NOMO-1 treated with dmso at 0.1 percent for 144 hours (cell line): Measurements from ENCODE around the gene HDAC8.
"Not testable (repeated sequence)": the region's sequence is repeated elsewhere in the genome, so short reads cannot be mapped to it uniquely, and the experiment has no call there.

Experiments
- DNase-seq: peaks from one replicate; lab custom pipeline; 2025; ENCODE audit not compliant: unreplicated experiment; lab: John Stamatoyannopoulos, UW

HDAC8 gene

GRCh38 chrX:72536542-72536941 is 36.1 kb downstream of the HDAC8 start:
- DNase-seq, result no peak

- DNase-seq, result no peak
Observed at GRCh38 chrX:72532366-72532765, 40.3 kb downstream of the HDAC8 start.

- peak; percentile 62 for DNase-seq
Observed at GRCh38 chrX:72526534-72527508, 45.8 kb downstream of the HDAC8 start.

- DNase-seq, result no peak
Observed at GRCh38 chrX:72498782-72499181, 73.9 kb downstream of the HDAC8 start.

- no peak for DNase-seq
Observed at GRCh38 chrX:72495046-72495445, 77.6 kb downstream of the HDAC8 start.

GRCh38 chrX:72492499-72492898 is 80.1 kb downstream of the HDAC8 start:
- peak; percentile 13 for DNase-seq

GRCh38 chrX:72490221-72490620 is 82.4 kb downstream of the HDAC8 start:
- DNase-seq, result not testable (repeated sequence)

GRCh38 chrX:72487661-72488060 is 85.0 kb downstream of the HDAC8 start:
- DNase-seq, result no peak

GRCh38 chrX:72479324-72480274 is 93.0 kb downstream of the HDAC8 start:
- DNase-seq, result no peak

GRCh38 chrX:72478853-72479252 is 93.8 kb downstream of the HDAC8 start:
- no peak for DNase-seq

- no peak for DNase-seq
Observed at GRCh38 chrX:72478351-72478750, 94.3 kb downstream of the HDAC8 start.

- DNase-seq, result no peak
Observed at GRCh38 chrX:72477781-72478181, 94.9 kb downstream of the HDAC8 start.

GRCh38 chrX:72477376-72477775 is 95.3 kb downstream of the HDAC8 start:
- no peak for DNase-seq

- DNase-seq, result no peak
Observed at GRCh38 chrX:72475952-72476668, 96.5 kb downstream of the HDAC8 start.

- DNase-seq, result no peak
Observed at GRCh38 chrX:72475338-72475737, 97.3 kb downstream of the HDAC8 start.

- DNase-seq, result no peak
Observed at GRCh38 chrX:72470532-72471223, 102.0 kb downstream of the HDAC8 start.

- no peak for DNase-seq
Observed at GRCh38 chrX:72470117-72470516, 102.5 kb downstream of the HDAC8 start.

GRCh38 chrX:72468607-72469006 is 104.0 kb downstream of the HDAC8 start:
- no peak for DNase-seq

GRCh38 chrX:72467135-72467534 is 105.5 kb downstream of the HDAC8 start:
- no peak for DNase-seq

GRCh38 chrX:72466493-72466892 is 106.2 kb downstream of the HDAC8 start:
- no peak for DNase-seq
